ENCODE measurements around the gene ADORA1.

Gene ADORA1
- total RNA-seq: 0.05 to 0.09 reads per million in 2 donors

DNA sequence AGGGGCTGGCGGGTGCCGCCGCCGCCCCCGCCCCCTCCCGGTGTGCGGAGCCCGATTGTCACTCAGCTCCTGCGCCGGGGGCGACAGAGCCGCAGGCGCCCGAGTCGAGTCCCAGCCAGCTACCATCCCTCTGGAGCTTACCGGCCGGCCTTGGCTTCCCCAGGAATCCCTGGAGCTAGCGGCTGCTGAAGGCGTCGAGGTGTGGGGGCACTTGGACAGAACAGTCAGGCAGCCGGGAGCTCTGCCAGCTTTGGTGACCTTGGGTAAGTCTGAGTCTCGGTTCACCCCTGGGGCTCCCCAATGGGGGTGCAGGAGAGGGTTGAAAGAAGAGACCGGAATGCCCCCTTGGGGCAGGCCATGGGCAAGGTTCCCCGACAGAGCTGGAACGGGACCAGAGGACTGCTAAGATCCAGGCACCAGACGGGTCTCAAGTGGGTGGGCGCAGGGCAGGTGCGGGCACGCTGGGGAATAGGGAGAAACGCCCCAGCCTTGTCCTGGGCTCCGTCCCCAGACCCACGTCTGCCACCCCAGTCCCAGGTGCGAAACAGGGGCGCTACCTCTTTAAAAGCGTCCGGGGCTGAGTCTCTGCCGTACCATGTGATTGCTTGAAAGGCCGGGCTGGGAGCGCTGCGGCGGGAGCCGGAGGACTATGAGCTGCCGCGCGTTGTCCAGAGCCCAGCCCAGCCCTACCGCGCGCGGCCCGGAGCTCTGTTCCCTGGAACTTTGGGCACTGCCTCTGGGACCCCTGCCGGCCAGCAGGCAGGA lies at the start of gene ADORA1:
TSS of gene ADORA1 (plus strand) at position 61 of the 765 bp plus-strand sequence. CDS start 1,116 bp downstream, outside the sequence.
- DNase-seq: no peak

DNA sequence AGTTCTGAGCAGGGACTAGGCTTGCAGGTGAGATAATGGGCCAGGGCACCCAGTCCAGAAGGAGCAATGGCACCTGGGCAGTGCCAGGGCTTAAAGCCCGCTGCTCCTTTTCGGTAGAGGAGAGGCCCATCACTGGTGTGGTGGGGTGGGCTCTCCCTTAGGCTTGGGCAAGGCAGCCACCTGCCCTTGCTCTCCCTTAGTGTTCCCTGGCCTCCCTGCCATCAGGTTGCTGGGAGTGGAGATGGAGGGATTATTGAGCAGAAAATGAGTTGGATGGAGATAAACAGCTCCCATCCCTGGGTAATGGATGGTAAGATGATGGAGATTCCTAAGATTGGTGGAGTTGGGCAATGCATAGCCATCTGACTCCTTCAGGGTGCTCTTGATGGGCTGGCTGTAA lies 49.6 kb upstream of the ADORA1 start:
- DNase-seq: no peak

DNA sequence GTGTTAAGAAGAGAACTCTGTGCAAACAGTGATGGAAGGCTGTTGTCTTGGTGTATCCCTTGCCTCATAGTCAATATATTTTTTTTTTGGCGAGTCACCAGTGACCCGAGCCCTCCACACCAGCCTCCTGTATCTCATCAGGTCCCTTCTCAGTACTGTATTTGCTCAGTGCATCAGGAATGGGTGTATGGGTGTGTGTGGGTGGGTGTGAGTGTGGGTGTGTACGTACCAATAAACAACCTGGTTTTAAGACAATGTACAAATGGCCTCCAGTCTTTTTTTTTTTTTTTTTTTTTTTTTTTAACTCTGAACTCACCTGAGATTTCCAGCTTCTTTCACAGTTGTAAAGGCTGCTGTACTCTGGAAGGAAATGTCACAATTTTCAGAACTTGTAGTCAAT lies 49.0 kb upstream of the ADORA1 start:
- no peak for DNase-seq

DNA sequence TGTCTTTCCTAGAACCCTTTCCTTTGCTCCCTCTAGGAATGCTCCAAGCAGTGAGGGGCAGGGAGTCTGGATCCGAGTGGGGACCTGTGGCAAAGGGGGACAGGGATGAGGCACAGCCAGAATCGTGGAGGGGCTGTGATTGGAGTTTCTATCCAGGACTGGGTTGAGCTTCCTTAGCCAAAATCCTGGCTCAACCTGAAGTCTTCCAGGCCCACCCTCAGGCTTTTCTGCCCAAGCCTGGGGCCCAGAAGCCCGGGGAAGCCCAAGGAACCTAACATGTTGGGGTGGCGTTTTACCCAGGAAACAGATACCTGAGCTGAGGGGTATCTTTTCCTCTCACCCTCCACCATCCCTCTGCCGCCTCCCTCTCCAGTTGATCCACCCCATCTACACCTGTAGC lies 47.1 kb upstream of the ADORA1 start:
- no peak for DNase-seq

DNA sequence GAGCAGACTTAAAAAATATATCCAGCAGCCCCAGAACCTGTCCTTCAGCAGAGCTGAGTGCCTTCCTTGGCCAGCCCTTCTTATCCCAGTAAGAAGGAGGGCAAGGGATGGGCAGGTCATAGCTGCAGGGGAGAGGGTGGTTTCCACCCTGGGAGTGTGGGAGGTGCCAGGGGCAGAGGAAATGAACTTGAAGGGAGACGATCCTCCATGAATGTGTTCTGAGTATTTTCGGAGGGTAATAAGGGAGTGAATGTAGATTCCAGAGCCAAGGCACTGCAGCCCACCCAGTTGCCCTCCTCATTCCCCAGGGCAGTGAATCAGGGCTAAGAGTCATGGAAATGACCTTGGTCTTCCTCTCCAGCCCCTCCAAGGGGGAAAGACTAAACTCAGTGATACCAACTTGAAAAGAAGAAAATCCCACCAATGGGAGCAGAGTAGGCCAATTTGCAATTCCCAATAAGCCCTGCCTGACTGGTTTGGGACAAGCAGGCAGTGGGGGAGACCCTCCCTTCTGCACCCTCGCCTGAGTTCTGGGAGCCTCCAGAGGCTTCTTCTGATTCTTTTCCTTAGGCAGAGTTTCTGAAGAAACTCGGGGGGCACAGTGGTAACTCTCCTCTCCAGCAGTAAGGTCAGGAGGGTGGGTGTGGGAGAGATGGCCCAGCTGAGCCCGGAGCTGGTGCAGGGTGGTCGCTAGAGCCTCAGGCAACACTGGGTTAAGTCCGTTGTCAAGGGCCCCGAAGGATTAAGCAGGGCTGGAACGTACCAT lies 45.9 kb upstream of the ADORA1 start:
- DNase-seq: no peak

DNA sequence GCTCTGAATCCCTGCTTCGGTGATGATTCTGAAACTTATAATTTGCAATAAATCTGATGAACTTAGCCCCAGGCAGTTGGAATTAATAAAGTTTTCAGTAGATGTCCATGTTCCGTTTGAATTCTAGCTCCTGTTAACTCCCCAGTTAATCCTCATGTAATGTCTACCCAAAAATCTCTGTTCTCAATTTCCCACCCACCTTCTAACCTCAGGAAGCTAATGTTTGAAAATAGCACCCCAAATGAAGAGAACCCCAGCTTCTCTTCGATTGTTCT lies 45.4 kb upstream of the ADORA1 start:
- DNase-seq: no peak

DNA sequence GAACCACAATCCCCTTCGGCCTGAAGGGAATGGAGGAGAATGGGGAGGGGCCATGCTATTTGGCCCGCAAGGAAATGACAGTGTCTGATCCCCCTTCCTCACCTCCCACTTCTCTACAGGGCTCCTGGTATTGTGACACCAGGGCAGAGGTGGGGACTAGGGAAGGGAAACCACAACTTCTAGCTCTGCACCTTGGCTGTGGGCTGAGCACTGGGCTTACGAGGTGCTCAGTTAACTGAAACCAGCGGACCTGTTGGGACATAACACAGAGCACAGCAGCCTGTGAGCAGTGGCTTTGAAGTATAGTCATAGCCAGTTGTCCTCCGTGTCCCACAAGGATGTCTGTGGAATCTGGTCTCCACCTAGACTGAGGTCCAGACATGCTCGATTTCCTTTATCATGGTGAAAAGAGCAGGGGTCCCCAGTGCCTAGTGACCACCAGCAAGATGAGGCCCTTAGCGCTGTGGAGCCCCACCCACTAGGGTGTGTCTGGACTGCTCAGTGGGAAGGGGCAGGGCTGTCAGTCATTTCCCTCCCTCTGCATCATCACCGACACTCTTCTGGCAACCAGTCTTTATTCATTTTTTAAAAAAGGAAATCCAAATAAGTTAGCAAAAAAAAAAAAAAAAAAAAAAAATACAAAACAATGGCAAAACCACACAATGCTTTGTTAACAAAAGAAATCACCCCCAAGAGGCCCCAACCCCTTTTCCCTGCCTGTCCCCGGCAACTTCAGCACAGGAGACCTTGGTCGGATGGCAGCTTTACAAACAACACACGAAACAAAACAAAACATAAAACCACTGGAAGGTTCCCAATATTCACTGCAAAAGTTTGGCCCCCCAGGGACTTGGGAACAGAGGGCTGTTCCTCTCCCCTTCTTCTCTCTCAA lies 44.7 kb upstream of the ADORA1 start:
- no peak for DNase-seq

DNA sequence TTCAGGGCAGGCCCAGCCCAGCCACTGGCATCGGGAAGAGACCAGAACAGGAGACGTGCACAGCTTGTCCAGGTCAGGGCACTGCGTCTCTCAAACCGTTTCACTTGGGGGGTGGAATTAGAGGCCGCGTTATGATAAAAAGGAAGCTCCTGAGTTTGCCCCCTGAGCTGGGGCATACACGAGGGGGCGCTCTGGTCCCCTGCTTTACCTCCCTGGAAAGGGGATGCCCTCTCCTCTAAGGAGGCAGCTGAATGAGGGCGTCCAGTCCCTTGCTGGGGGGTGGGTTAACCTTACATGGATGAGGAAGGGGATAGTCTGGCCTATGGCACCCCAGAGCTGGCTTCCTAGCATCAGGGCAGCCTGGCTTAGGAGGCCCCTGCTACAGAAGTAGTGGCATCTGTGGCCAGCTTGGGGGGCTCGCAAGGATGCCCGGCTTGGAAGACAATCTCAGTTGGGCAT lies 44.0 kb upstream of the ADORA1 start:
- DNase-seq: no peak

DNA sequence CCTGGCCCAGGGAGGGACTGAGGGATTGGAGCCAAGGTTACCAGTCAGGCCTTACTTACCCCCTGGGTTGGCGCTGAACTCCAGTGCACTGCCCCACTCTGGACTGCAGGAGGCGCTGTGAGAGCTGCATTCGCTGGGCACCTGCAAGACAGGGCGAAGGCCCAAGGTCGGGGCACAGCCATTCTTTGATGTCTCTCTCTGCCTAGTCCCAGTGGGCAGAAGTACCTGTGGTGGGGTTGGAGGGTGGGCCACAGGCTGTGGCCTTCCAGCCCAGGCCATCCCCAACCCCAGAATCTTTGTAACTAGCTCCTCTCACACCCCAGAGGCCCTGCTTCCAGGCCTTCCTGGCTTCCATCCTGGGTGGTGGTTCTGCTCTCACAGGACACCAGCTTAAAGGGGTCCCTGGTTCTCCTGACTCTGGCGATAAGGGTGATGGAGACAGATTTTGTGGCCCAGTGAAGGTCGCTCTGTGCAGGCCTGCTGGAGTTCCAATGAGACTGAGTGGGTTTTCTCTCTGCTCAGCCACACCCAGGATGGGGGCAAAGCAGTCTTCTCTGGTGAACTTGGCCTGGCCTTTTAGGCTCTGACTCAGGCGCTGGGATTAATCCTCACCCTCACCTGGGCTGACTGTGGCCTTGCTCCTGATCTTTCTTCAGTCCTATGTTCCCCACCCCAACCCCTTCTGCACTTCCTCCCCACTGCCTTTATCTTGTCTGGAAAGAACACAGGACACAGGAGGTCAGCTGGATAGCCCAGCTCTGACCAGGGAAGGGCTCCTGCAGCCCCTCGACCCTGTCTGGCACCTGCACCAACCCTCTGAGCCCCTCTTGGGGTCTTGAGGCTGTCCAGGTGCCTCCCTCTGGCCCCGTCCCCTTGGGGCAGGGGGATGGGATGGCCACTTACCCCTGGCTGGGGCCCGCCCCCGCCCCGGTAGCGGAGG lies 42.7 kb upstream of the ADORA1 start:
- no peak for DNase-seq

DNA sequence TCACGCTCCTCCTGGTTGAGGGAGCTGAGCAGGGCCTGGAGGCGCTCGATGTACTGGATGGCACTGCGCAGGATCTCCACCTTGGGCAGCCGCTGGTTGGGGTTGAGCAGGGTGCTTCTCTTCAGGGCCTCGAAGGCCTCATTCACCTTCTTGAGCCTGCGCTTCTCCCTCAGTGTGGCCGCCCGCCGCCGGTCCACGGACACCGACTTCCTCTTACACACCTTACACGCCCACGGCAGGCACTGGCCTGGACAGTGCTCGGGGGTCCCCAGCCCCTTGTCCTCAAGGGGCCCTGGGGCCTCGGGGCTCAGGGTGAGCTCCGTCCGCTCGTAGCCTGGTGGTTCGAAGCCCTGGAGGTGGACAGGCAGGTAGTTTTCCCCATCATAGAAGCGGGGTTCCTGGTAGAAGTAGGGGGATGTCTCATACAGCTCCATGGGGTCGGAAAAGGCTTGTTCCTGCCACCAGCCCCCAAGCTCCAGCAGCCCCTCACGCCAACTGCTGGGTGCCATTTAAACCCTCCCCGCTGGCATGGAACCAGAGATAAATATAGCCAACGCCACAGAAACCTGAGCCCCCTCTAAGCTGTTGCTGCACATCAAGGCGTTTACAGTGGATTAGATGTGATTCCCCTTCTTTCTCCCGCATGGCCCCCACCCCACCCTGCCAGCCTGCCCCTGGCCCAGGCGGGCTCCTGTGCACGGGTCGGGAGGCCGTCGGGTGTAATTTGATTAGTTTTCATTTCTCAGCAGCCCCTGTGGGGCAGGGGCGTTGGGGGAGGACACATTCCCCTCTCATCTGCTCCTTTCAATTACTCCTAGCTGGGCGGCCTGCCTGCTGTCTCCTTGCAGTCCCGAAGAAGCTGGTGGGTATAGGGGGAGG lies 41.8 kb upstream of the ADORA1 start, which contains the start of gene MYOG:
TSS of gene MYOG (minus strand) at position 485 of the 879 bp plus-strand sequence. CDS start at position 434, 51 bp downstream.
- no peak for DNase-seq

DNA sequence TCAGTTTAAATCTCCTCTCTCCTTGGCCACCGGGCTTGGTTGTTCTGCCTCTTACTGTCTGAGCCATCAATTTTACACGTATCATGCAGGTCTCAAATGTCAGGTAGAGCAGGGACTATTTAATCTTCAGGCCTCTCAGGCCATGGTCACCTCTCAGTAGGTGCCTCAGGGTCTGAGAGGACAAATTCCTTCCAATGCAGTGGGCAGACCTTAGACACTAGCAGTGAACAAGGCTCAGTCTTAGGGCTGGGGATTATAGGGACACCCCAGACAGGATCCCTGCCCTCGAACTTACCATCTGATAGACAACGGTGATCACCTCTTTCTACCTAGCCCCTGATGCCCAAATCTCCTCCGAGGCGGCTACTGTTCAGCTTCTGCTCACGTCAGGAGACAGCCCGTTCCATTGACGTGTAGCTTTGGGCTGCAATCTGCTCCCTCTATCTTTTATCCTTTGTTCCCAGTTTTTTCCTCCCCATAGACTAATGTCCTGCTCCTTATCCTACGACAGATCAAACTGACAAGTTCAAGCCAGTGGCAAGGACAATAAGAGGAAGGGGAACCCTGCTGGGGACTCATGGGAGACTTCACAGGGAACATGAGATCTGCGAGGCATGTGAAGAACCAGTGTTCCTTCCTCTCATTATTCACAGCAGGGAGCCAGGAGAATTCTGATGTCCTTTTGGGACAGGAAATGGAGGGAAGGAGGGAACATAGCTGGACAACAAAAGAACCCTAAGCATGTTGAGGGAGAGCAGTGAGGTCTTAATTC lies 40.3 kb upstream of the ADORA1 start:
- no peak for DNase-seq

DNA sequence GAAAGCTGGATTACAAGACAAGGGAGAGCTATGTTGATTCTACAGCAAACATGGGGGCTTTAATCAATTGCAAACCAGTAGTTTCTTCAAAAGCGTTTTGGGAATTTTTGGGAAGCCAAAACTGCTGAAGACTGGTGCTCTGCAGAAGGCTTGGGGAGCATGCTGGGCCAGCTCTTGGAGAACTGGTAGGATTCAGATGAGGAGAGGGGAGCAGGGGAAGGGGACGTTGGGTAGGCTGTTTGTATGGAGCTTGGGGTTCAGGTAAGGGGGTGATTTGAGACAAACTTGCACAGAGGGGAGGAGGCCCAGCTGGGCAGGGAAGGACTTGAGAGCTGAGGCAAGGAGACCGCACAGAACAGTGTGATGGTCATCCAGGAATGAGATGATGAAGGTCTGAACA lies 39.1 kb upstream of the ADORA1 start:
- no peak for DNase-seq

DNA sequence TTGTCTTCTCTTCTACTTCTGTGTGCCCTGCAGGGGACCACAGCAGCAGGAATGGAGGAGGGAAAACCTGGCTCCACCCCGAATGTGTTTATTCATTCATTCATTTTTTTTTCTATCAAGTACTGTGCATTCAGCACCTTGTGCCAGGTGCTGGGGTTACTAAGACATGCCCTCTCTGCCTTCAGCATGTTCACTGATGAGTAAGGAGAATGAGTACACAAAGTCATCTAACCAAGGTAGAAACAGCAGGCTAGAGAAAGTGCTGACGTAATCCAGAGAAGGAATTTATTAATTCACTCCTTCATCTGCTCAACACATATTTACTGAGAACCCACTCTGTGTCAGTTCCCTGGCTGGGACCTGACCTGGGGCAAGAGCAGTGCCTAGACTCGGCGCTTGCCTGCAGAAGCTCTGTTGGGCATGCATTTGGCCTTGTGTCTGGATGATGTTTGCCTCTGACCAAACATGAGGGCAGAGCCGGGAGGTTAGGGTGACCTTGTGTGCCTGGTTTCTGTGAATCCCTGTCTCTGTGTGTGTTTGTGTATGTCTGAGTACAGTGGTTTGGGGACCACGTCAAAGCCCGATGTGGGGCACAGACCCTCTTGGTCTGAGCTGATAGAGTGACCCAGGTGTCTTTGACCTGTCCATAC lies 38.4 kb upstream of the ADORA1 start:
- DNase-seq: no peak

DNA sequence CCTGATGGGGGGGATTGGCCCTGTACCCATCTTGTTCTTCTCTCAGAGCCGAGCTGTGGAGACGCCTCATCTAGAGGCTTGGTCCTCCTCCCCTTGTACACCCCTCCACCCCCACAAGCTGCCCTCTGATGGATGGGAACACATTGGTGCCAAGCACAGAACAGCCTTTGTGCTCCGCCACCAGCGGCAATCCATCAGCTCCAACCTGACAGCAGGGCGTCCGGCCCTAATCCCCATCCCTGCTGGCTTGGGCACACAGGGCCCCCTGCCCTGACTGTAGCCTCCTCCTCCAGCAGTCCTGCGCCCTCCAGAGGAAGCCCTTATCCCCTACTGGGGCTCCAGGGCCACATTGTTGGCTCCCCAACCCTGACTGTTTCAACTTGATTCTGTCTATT lies 37.9 kb upstream of the ADORA1 start:
- no peak for DNase-seq

DNA sequence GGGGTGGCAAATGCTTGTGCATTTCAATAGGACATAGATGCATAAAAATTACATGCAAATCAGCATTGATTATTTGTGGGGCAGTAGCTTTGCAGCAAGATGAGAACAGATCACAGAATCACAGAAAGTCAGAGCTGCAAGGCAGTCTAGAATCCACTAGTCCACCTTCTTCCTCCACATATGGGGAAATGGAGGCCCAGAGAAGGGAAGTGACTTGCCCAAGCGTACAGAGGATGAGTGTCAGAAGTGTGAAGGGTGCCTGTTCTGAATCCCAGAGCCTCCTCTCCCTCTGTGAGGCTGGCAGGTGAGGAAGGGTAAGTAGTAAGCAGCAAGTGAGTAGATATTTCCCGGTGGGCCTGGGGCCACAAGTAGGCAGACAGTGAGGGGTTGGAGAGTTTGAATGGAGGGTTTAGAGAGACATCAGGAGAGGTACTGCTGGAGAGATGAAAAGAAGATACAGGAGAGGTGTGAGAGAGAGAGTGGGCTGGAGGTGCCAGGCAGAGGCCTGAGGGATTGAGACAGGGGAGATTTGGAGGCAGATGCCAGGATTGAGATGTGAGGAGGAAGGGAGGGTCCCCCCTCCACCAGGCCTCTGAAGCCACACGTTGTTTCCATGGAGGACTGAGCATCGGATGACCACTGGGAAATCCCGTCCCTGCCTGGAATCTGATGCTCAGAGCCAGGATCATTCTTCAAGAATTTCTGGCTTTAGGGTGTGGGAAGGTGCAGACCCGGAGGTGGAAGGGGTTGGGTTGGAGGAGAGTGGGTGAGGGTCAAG lies 36.9 kb upstream of the ADORA1 start:
- no peak for DNase-seq

DNA sequence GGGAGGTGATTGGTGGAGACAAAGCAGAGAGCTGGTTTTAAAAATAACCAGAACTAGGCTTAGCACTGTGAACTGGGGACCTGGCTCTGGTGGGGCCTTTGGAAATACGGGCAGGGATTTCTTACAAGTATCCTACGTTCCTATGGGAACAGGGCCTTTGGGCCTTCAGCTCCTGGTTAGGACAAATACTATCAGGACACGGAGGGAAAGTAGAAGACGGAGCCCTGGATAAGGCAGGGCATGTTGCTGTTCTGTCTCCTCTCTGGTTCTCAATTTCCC lies 36.4 kb upstream of the ADORA1 start:
- DNase-seq: no peak

DNA sequence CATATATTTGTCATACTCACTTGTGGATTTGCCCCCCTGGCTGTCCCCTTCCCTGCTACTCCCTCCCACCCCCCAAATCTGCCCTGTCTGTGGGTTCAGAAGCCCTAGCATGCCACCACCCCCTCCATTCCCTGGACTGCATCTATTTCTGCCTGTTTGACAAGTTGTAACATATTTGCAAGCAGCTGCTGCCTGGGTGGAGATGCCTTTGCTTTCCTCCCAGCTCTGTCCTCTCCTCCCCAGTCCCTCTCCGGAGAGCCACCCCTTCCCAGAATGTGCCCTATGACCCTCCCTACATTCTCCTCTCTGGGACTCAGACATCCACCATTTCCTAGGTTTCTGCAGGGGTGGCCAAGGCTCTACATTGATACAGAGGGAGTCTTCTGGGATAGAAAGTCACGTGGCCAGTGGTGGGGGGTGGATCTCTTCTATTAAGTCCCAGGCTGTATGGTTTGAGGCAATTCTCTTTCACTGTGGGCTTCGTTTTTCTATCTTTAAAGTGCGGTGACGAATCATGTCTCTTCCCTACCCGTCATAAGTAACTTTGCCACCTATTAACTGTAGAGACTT lies 35.7 kb upstream of the ADORA1 start:
- no peak for DNase-seq

DNA sequence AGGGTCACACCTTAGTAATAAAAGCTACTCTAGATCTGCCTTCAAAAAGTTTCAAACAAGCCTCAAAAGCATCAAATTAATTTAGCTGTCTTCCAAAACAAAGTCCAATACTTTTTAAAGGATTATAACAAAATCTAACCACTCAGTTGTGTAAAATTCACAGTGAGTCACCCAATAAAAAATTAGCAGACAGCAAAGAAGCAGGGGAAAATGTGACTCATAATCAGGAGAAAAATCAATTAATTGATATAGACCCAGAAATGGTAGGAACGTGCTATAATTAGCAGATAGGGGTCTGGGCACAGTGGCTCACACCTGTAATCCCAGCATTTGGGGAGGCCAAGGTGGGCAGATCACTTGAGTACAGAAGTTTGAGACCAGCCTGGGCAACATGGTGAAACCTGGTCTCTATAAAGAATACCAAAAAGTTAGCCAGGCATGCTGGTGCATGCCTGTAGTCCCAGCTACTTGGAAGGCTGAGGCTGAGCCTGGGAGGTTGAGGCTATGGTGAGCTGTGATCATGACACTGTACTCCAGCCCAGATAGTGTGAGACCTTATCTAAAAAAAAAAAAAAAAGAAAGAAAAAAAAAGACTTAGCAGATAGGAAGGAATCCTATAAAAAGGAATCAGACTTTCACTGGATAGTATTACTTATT lies 33.6 kb upstream of the ADORA1 start:
- no peak for DNase-seq
